Measurements from ENCODE around the gene NLRP1.

NLRP1 gene

GRCh38 chr17:5580367-5580766 lies 3.9 kb downstream of the NLRP1 start:
- TF ChIP-seq SIN3A (IDR thresholded peaks at IDR 0.05; ENCODE audit: borderline replicate concordance, insufficient read depth, low read length) (no peak), REST (IDR thresholded peaks at IDR 0.05; ENCODE audit: insufficient read depth in 1 of 2, low read depth in 2 of 2, low read length in 2 of 2) (no peak), TAF1 (IDR thresholded peaks at IDR 0.05; ENCODE audit: borderline replicate concordance, insufficient read depth, low read length) (no peak), FOXP2 (optimal IDR thresholded peaks at IDR 0.05; ENCODE audit: borderline replicate concordance, extremely low read depth, extremely low read length, insufficient read depth) (no peak), POLR2AphosphoS5 (IDR thresholded peaks at IDR 0.05; ENCODE audit: low read depth, low read length) (no peak)

- TF ChIP-seq SIN3A (IDR thresholded peaks at IDR 0.05; ENCODE audit: borderline replicate concordance, insufficient read depth, low read length) (no peak), TAF1 (IDR thresholded peaks at IDR 0.05; ENCODE audit: borderline replicate concordance, insufficient read depth, low read length) (no peak), POLR2AphosphoS5 (IDR thresholded peaks at IDR 0.05; ENCODE audit: low read depth, low read length) (no peak), FOXP2 (optimal IDR thresholded peaks at IDR 0.05; ENCODE audit: borderline replicate concordance, extremely low read depth, extremely low read length, insufficient read depth) (no peak), REST (IDR thresholded peaks at IDR 0.05; ENCODE audit: insufficient read depth in 1 of 2, low read depth in 2 of 2, low read length in 2 of 2) (no peak)
Measured at GRCh38 chr17:5571281-5571680, 13.0 kb downstream of the NLRP1 start.

- no peak for TF ChIP-seq FOXP2 (optimal IDR thresholded peaks at IDR 0.05; ENCODE audit: borderline replicate concordance, extremely low read depth, extremely low read length, insufficient read depth)
- TF ChIP-seq POLR2AphosphoS5 (IDR thresholded peaks at IDR 0.05; ENCODE audit: low read depth, low read length): no peak
- TF ChIP-seq REST (IDR thresholded peaks at IDR 0.05; ENCODE audit: insufficient read depth in 1 of 2, low read depth in 2 of 2, low read length in 2 of 2): no peak
- no peak for TF ChIP-seq SIN3A (IDR thresholded peaks at IDR 0.05; ENCODE audit: borderline replicate concordance, insufficient read depth, low read length)
- no peak for TF ChIP-seq TAF1 (IDR thresholded peaks at IDR 0.05; ENCODE audit: borderline replicate concordance, insufficient read depth, low read length)
Measured at GRCh38 chr17:5565808-5566207, 18.5 kb downstream of the NLRP1 start.

GRCh38 chr17:5563456-5563855 lies 20.9 kb downstream of the NLRP1 start:
- no peak for TF ChIP-seq FOXP2 (optimal IDR thresholded peaks at IDR 0.05; ENCODE audit: borderline replicate concordance, extremely low read depth, extremely low read length, insufficient read depth)
- no peak for TF ChIP-seq TAF1 (IDR thresholded peaks at IDR 0.05; ENCODE audit: borderline replicate concordance, insufficient read depth, low read length)
- no peak for TF ChIP-seq POLR2AphosphoS5 (IDR thresholded peaks at IDR 0.05; ENCODE audit: low read depth, low read length)

- no peak for TF ChIP-seq REST (IDR thresholded peaks at IDR 0.05; ENCODE audit: insufficient read depth in 1 of 2, low read depth in 2 of 2, low read length in 2 of 2)
- TF ChIP-seq TAF1 (IDR thresholded peaks at IDR 0.05; ENCODE audit: borderline replicate concordance, insufficient read depth, low read length): no peak
- TF ChIP-seq POLR2AphosphoS5 (IDR thresholded peaks at IDR 0.05; ENCODE audit: low read depth, low read length): no peak
- TF ChIP-seq SIN3A (IDR thresholded peaks at IDR 0.05; ENCODE audit: borderline replicate concordance, insufficient read depth, low read length): no peak
- no peak for TF ChIP-seq FOXP2 (optimal IDR thresholded peaks at IDR 0.05; ENCODE audit: borderline replicate concordance, extremely low read depth, extremely low read length, insufficient read depth)
Measured at GRCh38 chr17:5562661-5563360, 21.5 kb downstream of the NLRP1 start.
